GM18508 (cell line): Measurements from ENCODE around the gene RELCH.

Experiments
- ATAC-seq: cut with Tn5 transposase; IDR thresholded peaks from one replicate; pipeline ENCODE4 v1.9.1; 2021; ENCODE audit warnings: moderate number of reproducible peaks; ENCODE audit not compliant: insufficient read depth, unreplicated experiment

Gene RELCH

GRCh38 chr18:62334120-62334519 lies 147.1 kb downstream of the RELCH start:
- ATAC-seq = no peak

GRCh38 chr18:62335494-62335893 lies 148.4 kb downstream of the RELCH start:
- no peak for ATAC-seq

- ATAC-seq = no peak
Observed at GRCh38 chr18:62336618-62337017, 149.6 kb downstream of the RELCH start.

GRCh38 chr18:62337336-62337735 lies 150.3 kb downstream of the RELCH start:
- ATAC-seq = no peak

GRCh38 chr18:62338446-62339105 lies 151.5 kb downstream of the RELCH start:
- peak; percentile 47 for ATAC-seq

- ATAC-seq = no peak
Observed at GRCh38 chr18:62339106-62339988, 152.3 kb downstream of the RELCH start.

- no peak for ATAC-seq
Observed at GRCh38 chr18:62340996-62341395, 153.9 kb downstream of the RELCH start.

- no peak for ATAC-seq
Observed at GRCh38 chr18:62341473-62341872, 154.4 kb downstream of the RELCH start.

GRCh38 chr18:62342884-62343283 lies 155.8 kb downstream of the RELCH start:
- no peak for ATAC-seq

GRCh38 chr18:62343316-62343715 lies 156.3 kb downstream of the RELCH start:
- no peak for ATAC-seq

GRCh38 chr18:62345909-62346308 lies 158.9 kb downstream of the RELCH start:
- ATAC-seq = peak; percentile 55

- peak; percentile 12 for ATAC-seq
Observed at GRCh38 chr18:62346333-62347088, 159.5 kb downstream of the RELCH start.

- no peak for ATAC-seq
Observed at GRCh38 chr18:62347089-62347506, 160.0 kb downstream of the RELCH start.

- ATAC-seq = no peak
Observed at GRCh38 chr18:62348474-62348873, 161.4 kb downstream of the RELCH start.

- no peak for ATAC-seq
Observed at GRCh38 chr18:62353170-62353569, 166.1 kb downstream of the RELCH start.

- no peak for ATAC-seq
Observed at GRCh38 chr18:62354151-62354550, 167.1 kb downstream of the RELCH start.

GRCh38 chr18:62357079-62357719 lies 170.1 kb downstream of the RELCH start:
- no peak for ATAC-seq
